A549 treated with ZK216348 at 1 μM for 4 hours (cell line): ENCODE data around the gene LYZ. TPM values are rescaled to one million over a fixed set of nuclear protein-coding genes. Genes with fewer than 3 reads are reported as not detected.

Source experiments
- total RNA-seq: library from RNA; stranded (reverse); fragments of 200-300 nt; extraction: Qiagen RNA extraction; gene quantifications from 5 replicates; pipeline ENCODE4 v1.2.3, GENCODE V29; 2022; ENCODE audit warnings: low read depth

Gene LYZ
- 0.34 to 2.5 TPM (median 1.7 TPM) in 4 of 5 replicates, not detected in the other for total RNA-seq

GRCh38 chr12:69348162-69348938 lies at the start of gene LYZ:
TSS of gene LYZ (plus strand) at chr12:69348381. CDS start at chr12:69348409, 28 bp downstream.

GRCh38 chr12:69359531-69360347 lies 11.6 kb downstream of the LYZ start, which contains the start of gene YEATS4:
TSS of gene YEATS4 (plus strand) at chr12:69359743. CDS start at chr12:69359973, 230 bp downstream.

Other genes with a start within 250 kb of the LYZ start
- gene CPSF6, start 108.8 kb upstream of the LYZ start, total RNA-seq = 58.5 to 67.8 TPM (median 64.2 TPM) in 5 replicates
- gene YEATS4, start 11.4 kb downstream of the LYZ start, total RNA-seq = 33.4 to 38.0 TPM (median 34.9 TPM) in 5 replicates
- gene FRS2, start 122.0 kb downstream of the LYZ start, total RNA-seq = 7.6 to 13.7 TPM (median 10.7 TPM) in 5 replicates
- 263 to 400 TPM (median 294 TPM) in 5 replicates for gene CCT2, start 237.1 kb downstream of the LYZ start, total RNA-seq